ENCODE results near the gene NOXA1. TPM values are rescaled to one million over a fixed set of nuclear protein-coding genes. Genes with fewer than 3 reads are reported as not detected.

The NOXA1 gene
- total and polyA plus RNA-seq, 4 donors: 1.3 to 3.6 (median 2.4) TPM

GRCh38 chr9:137383081-137383783, 40.0 kb upstream of the NOXA1 start:
- no peak for DNase-seq (ENCODE audit: low spot score)

More at GRCh38 chr9:137383081-137383783, 40.0 kb upstream of the NOXA1 start:
- WGBS: 85% methylated on average over 27 of the region's 27 CpGs
- H3K9me3 ChIP-seq (ENCODE audit: control insufficient read depth in 4 of 4, low read length in 3 of 4): no peaks in the 10 kb centered on the region
- H3K27ac ChIP-seq (ENCODE audit: low read depth in 1 of 2, low read length in 2 of 2): no peak overlapping the region
- no peaks in the 10 kb centered on the region for H3K36me3 ChIP-seq (ENCODE audit: control insufficient read depth in 4 of 4, insufficient read depth in 3 of 4, low read depth in 1 of 4, low read length in 3 of 4)
- no peak overlapping the region for H3K4me3 ChIP-seq (ENCODE audit: low read depth in 1 of 3, low read length in 3 of 3)
- no peaks in the 10 kb centered on the region for H3K27me3 ChIP-seq (ENCODE audit: control insufficient read depth in 4 of 4, insufficient read depth in 4 of 4, low read length in 3 of 4)
- H3K4me1 ChIP-seq (ENCODE audit: control insufficient read depth in 4 of 4, insufficient read depth in 4 of 4, low read length in 3 of 4): peaks cover 3 to 7% (median 5%) of the 10 kb centered on the region in 4 donors
- H3K9ac ChIP-seq (ENCODE audit: low read depth in 1 of 2, low read length in 2 of 2): no peak overlapping the region
- TF ChIP-seq SP1 (IDR thresholded peaks at IDR 0.05) (no peak), EGR1 (IDR thresholded peaks at IDR 0.05; ENCODE audit: low read depth in 2 of 2) (no peak), CTCF (IDR thresholded peaks at IDR 0.05; ENCODE audit: low read depth, low read length, missing input control) (no peak), ATF3 (IDR thresholded peaks at IDR 0.05) (no peak), HNF4G (IDR thresholded peaks at IDR 0.05) (no peak), MAX (IDR thresholded peaks at IDR 0.05) (no peak), JUND (IDR thresholded peaks at IDR 0.05) (no peak), FOXA2 (IDR thresholded peaks at IDR 0.05) (no peak), RXRA (IDR thresholded peaks at IDR 0.05) (no peak), ZBTB33 (IDR thresholded peaks at IDR 0.05) (no peak), HNF4A (conservative IDR thresholded peaks at IDR 0.05) (no peak), GABPA (IDR thresholded peaks at IDR 0.05 in 1 of 2, conservative IDR thresholded peaks at IDR 0.05 in 1 of 2) (no peak), NR2F2 (IDR thresholded peaks at IDR 0.05) (no peak), RAD21 (IDR thresholded peaks at IDR 0.05) (no peak)

Data from liver (tissue), 9 donors.